HepG2 (cell line): ENCODE data around the gene IPO13. TPM values are rescaled to one million over a fixed set of nuclear protein-coding genes. Genes with fewer than 3 reads are reported as not detected.
A peak's percentile ranks its signal among the peaks of the same experiment; 100 is the strongest.

Source experiments
- ATAC-seq: fragments of 200-7000 bp; cut with Tn5 transposase; 3 replicates; pipeline ENCODE4 v1.9.1; 2020; ENCODE audit warnings: mild to moderate bottlenecking, moderate library complexity
- BruUV-seq: library from RNA; stranded (reverse); fragments of 400-500 nt; replicated peaks from 2 replicates; lab custom pipeline; 2021; lab: Mats Ljungman, UMichigan
- CTCF ChIA-PET: fragments of 300-600 bp; formaldehyde crosslinking; extraction: SDS; loops from one replicate; lab custom pipeline; 2021; ENCODE audit warnings: low total read pairs, inconsistent platforms, low intra/inter-chr PET ratio; lab: Yijun Ruan, JAX
- POLR2A ChIA-PET: fragments of 350-600 bp; sonication (Branson Sonifier 250); formaldehyde crosslinking; loops from one replicate; lab custom pipeline; 2020; ENCODE audit warnings: antibody characterized with exemption, inconsistent platforms; lab: Yijun Ruan, JAX
- DNase-seq: peaks from one replicate; pipeline ENCODE4 v3.0.0-alpha.2; 2015; ENCODE audit warnings: low spot score
- FAIRE-seq: peaks from 3 replicates; lab custom pipeline; 2011; peaks lifted over from hg19 to GRCh38; lab: Jason Lieb, UNC
- H2AFZ ChIP-seq: one replicate; pipeline ENCODE4 v1.6.1; 2011; ENCODE audit warnings: low read length, inconsistent platforms
- H3K27ac ChIP-seq: fragments of 300-600 bp; 3 replicates; pipeline ENCODE4 v1.8.0; 2011; ENCODE audit warnings: mixed run types, mild to moderate bottlenecking, mixed read lengths, low read length, inconsistent platforms; ENCODE audit not compliant: insufficient read depth; ENCODE audit errors: extremely low read length
- H3K27me3 ChIP-seq, 2 experiments: fragments of 200-600 bp in 1 of 2; 2 replicates in 1 of 2; 3 replicates in 1 of 2; pipeline versions ENCODE4 v1.6.0 to v1.8.0; 2011; ENCODE audit warnings: low read length in 2 of 2, mild to moderate bottlenecking in 2 of 2, moderate library complexity in 2 of 2, inconsistent platforms in 1 of 2; ENCODE audit not compliant: insufficient read depth in 2 of 2, control insufficient read depth in 1 of 2
- H3K36me3 ChIP-seq, 2 experiments: fragments of 200-600 bp in 1 of 2; replicated peaks in 1 of 2; 2 replicates in 1 of 2; 3 replicates in 1 of 2; pipeline versions ENCODE4 v1.5.1 to v1.8.0; 2011; ENCODE audit warnings: low read length in 2 of 2, inconsistent platforms in 1 of 2; ENCODE audit not compliant: insufficient read depth in 2 of 2, control insufficient read depth in 1 of 2
- H3K4me1 ChIP-seq: 2 replicates; pipeline ENCODE4 v1.5.1; 2012; ENCODE audit warnings: low read length, inconsistent platforms; ENCODE audit not compliant: insufficient read depth
- H3K4me2 ChIP-seq: 2 replicates; pipeline ENCODE4 v1.6.0; 2011; ENCODE audit warnings: low read depth, low read length, inconsistent platforms
- H3K4me3 ChIP-seq, 3 experiments: fragments of 200-600 bp in 1 of 3; sonication (generic), shearing (Covaris generic) in 1 of 3; replicated peaks in 1 of 3; 2 replicates each; pipeline ENCODE4 v1.5.1; 2011 to 2016; ENCODE audit warnings: low read length in 3 of 3, inconsistent platforms in 2 of 3, low read depth in 2 of 3, mild to moderate bottlenecking in 2 of 3, control low read depth in 1 of 3, mixed read lengths in 1 of 3; ENCODE audit not compliant: insufficient read depth in 1 of 3
- H3K79me2 ChIP-seq: one replicate; pipeline ENCODE4 v1.6.1; 2011; ENCODE audit warnings: low read length, inconsistent platforms; ENCODE audit not compliant: insufficient read depth
- H3K9ac ChIP-seq: 2 replicates; pipeline ENCODE4 v1.6.0; 2011; ENCODE audit warnings: mild to moderate bottlenecking, low read depth, low read length, inconsistent platforms; ENCODE audit not compliant: insufficient read depth
- H3K9me3 ChIP-seq: 2 replicates; pipeline ENCODE4 v1.5.1; 2012; ENCODE audit warnings: mild to moderate bottlenecking, low read length
- H4K20me1 ChIP-seq: 2 replicates; pipeline ENCODE4 v1.6.0; 2011; ENCODE audit warnings: inconsistent platforms, mild to moderate bottlenecking, low read length, moderate library complexity; ENCODE audit not compliant: insufficient read depth
- MAFF ChIP-seq: IDR thresholded peaks from 2 replicates; pipeline ENCODE4 v1.6.1; 2011; ENCODE audit warnings: low read depth, low read length, improper control_type of control experiment
- MAFK ChIP-seq, 2 experiments: IDR thresholded peaks in 1 of 2; conservative IDR thresholded peaks in 1 of 2; 2 replicates each; pipeline ENCODE4 v1.6.1; 2011; ENCODE audit warnings: improper control_type of control experiment in 2 of 2, low read length in 2 of 2
- MAZ ChIP-seq, 2 experiments: sonication (generic) in 1 of 2; formaldehyde crosslinking in 1 of 2; IDR thresholded peaks; 2 replicates each; pipeline versions ENCODE4 v1.5.0 to v1.6.1; 2012 to 2020; ENCODE audit warnings: low read depth in 2 of 2, mild to moderate bottlenecking in 2 of 2, borderline replicate concordance in 1 of 2, improper control_type of control experiment in 1 of 2, low read length in 1 of 2, missing genetic modification reagents in 1 of 2, moderate library complexity in 1 of 2
- STAG1 ChIP-seq: sonication (generic); formaldehyde crosslinking; IDR thresholded peaks from 2 replicates; pipeline ENCODE4 v1.4.0; 2020; ENCODE audit warnings: missing genetic modification reagents
- ZBTB2 ChIP-seq: sonication (generic); formaldehyde crosslinking; IDR thresholded peaks from 2 replicates; pipeline ENCODE4 v1.8.0; 2022; ENCODE audit warnings: low read depth, missing genetic modification reagents
- ZBTB7A ChIP-seq: sonication (generic); formaldehyde crosslinking; IDR thresholded peaks from 2 replicates; pipeline ENCODE4 v1.8.0; 2022; ENCODE audit warnings: mild to moderate bottlenecking, missing genetic modification reagents
- ZNF501 ChIP-seq: sonication (generic); formaldehyde crosslinking; IDR thresholded peaks from 2 replicates; pipeline ENCODE4 v1.5.1; 2020; ENCODE audit warnings: mild to moderate bottlenecking, moderate library complexity, missing genetic modification reagents
- WGBS: methylation state at CpG from one replicate; pipeline ENCODE4 v1.1.6; 2017; ENCODE audit warnings: low lambda C conversion rate; 5-methylcytosine and 5-hydroxymethylcytosine counted together
- in situ Hi-C: cut with HindIII; loops from 2 replicates; pipeline ENCODE4 v1.10.0; 2017; ENCODE audit warnings: low pct_unique_long_range_greater_than_20kb; ENCODE audit not compliant: extremely low pct_ligation_motif_present
- intact Hi-C: fragments of 100-400 bp; cut with micrococcal nuclease; formaldehyde crosslinking; loops from one replicate; pipeline ENCODE4 v1.10.0; 2022; ENCODE audit not compliant: unreplicated experiment
- polyA plus RNA-seq, 8 experiments: library from polyadenylated mRNA; depleted of rRNA in 3 of 8; stranded (reverse) in 7 of 8; unstranded in 1 of 8; fragments of >200 nt; fragmentation: Illumina TruSeq in 4 of 8; extraction: Trizol in 4 of 8; gene quantifications; 2 replicates each; pipeline versions ENCODE4 v1.2.1 to v1.2.3, GENCODE V29; 2011 to 2016; ENCODE audit warnings: low read depth in 4 of 8, missing spikeins in 1 of 8, mixed read lengths in 1 of 8; ENCODE audit not compliant: insufficient read depth in 1 of 8
- total RNA-seq, 5 experiments: library from RNA; depleted of rRNA; stranded (reverse); fragments of >200 nt; fragmentation: Illumina TruSeq; extraction: Trizol; gene quantifications; 2 replicates each; pipeline ENCODE4 v1.2.3, GENCODE V29; 2016; ENCODE audit warnings: low read depth in 1 of 5

IPO13 gene
- total and polyA plus RNA-seq, 2 of the 13 experiments (the other 11 are each of a cell fraction or from before 2014, with no cell fraction given), result 12.9 to 15.6 TPM

GRCh38 chr1:43936431-43937151 is 10.2 kb upstream of the IPO13 start (continued):
- 0 out of 2 replicates have a peak, but pooled peaks have one; percentile 34 for TF ChIP-seq ZBTB7A (CRISPR knock-in tag)
- no peak for TF ChIP-seq STAG1 (CRISPR knock-in tag)
- 0 out of 2 replicates have a peak, but pooled peaks have one; percentile 27 for TF ChIP-seq ZNF501 (CRISPR knock-in tag)
- TF ChIP-seq ZBTB2, result 0 out of 2 replicates have a peak, but pooled peaks have one; percentile 37

GRCh38 chr1:43937179-43937865 is 9.4 kb upstream of the IPO13 start:
- in situ Hi-C loops (no loop called here), intact Hi-C loops (loop anchor here (10.0 kb wide), 1 partner anchor 97 kb away; the partner anchor contains the start of gene SLC6A9)
- FAIRE-seq (no peak), DNase-seq (no peak), ATAC-seq (no peak)
- Histone ChIP-seq H3K4me1 (peaks cover 39% of the 10 kb centered on the region), H3K9ac (peak overlapping the region; percentile 73; the same call in 1 of the 2 replicates), H3K79me2 (no peaks in the 10 kb centered on the region), H3K36me3 (no peaks in the 10 kb centered on the region), H2AFZ (no peak overlapping the region), H4K20me1 (no peaks in the 10 kb centered on the region), H3K27ac (no peak overlapping the region), H3K4me3 (peak overlapping the region in 1 of 3 experiments; percentile 84; a peak in 1 of 6 replicates), H3K9me3 (no peaks in the 10 kb centered on the region), H3K27me3 (no peaks in the 10 kb centered on the region), H3K4me2 (peak overlapping the region; percentile 99)
- ChIA-PET POLR2A (interaction anchor here (1.3 to 4.3 kb wide), 4 partner anchors 10 to 288 kb away, joined by 5 to 38 read pairs (median 6); partner anchors contain the start of genes ATP6V0B, DPH2, IPO13 and KDM4A), CTCF (interaction anchor here (4.6 kb wide), 1 partner anchor 173 kb away, joined by 44 read pairs; no protein-coding TSS in a partner anchor)
- 78% methylated on average over 7 of the region's 8 CpGs for WGBS
- TF ChIP-seq MAFF (peak; percentile 7; the same call in 1 of the 2 replicates), MAZ (IDR thresholded peaks at IDR 0.05; ENCODE audit: borderline replicate concordance, low read depth, low read length) (no peak), MAZ (CRISPR knock-in tag; IDR thresholded peaks at IDR 0.05; ENCODE audit: low read depth) (no peak), MAFK (conservative IDR thresholded peaks at IDR 0.05 in 1 of 2, IDR thresholded peaks at IDR 0.05 in 1 of 2; ENCODE audit: low read length in 2 of 2) (peak; percentile 47 to 62; a peak in 2 of 4 replicates)
- BruUV-seq, result no TSS peak
